K562 (cell line): ENCODE data around the gene FOXA3. TPM values are rescaled to one million over a fixed set of nuclear protein-coding genes. Genes with fewer than 3 reads are reported as not detected.

Source experiments
- CC2D1A ChIP-seq: fragments of 450-650 bp; IDR thresholded peaks from 2 replicates; pipeline ENCODE4 v1.6.1; 2017; ENCODE audit warnings: mild to moderate bottlenecking
- CREB3L1 ChIP-seq: fragments of 450-650 bp; IDR thresholded peaks from 2 replicates; pipeline ENCODE4 v1.6.1; 2014; ENCODE audit warnings: low read depth, mild to moderate bottlenecking, moderate library complexity, borderline replicate concordance
- EP400 ChIP-seq: fragments of 450-650 bp; IDR thresholded peaks from 2 replicates; pipeline ENCODE4 v1.6.1; 2017; ENCODE audit warnings: antibody characterized with exemption, mild to moderate bottlenecking, moderate library complexity
- ID3 ChIP-seq, 2 experiments: fragments of 250-450 bp in 1 of 2; fragments of 450-650 bp in 1 of 2; sonication (Bioruptor Pico) in 1 of 2; IDR thresholded peaks; 2 replicates each; pipeline versions ENCODE4 v1.6.1 to v1.8.0; 2016 to 2021; ENCODE audit warnings: mild to moderate bottlenecking in 2 of 2, moderate library complexity in 2 of 2, missing compliant biosample characterization in 1 of 2, missing genetic modification characterization in 1 of 2
- MAFG ChIP-seq: fragments of 450-650 bp; conservative IDR thresholded peaks from 2 replicates; pipeline ENCODE4 v1.6.1; 2016; ENCODE audit warnings: missing genetic modification characterization, missing compliant biosample characterization
- MYC ChIP-seq, 2 experiments: fragments of 250-450 bp in 1 of 2; sonication (Bioruptor Pico) in 1 of 2; IDR thresholded peaks; 2 replicates each; pipeline versions ENCODE4 v1.5.1 to v1.6.1; 2012 to 2021; ENCODE audit warnings: low read depth in 2 of 2, borderline replicate concordance in 1 of 2, improper control_type of control experiment in 1 of 2, low read length in 1 of 2, mild to moderate bottlenecking in 1 of 2, moderate library complexity in 1 of 2
- NR2C2 ChIP-seq, 2 experiments: fragments of 200-800 bp in 1 of 2; sonication (Bioruptor generic) in 1 of 2; sonication (generic) in 1 of 2; formaldehyde crosslinking in 1 of 2; IDR thresholded peaks; 2 replicates each; pipeline versions ENCODE4 v1.6.1 to v1.8.0; 2016 to 2022; ENCODE audit warnings: mild to moderate bottlenecking in 1 of 2, missing compliant biosample characterization in 1 of 2, missing genetic modification characterization in 1 of 2, missing genetic modification reagents in 1 of 2
- PATZ1 ChIP-seq: fragments of 250-450 bp; sonication (Bioruptor Pico); IDR thresholded peaks from 2 replicates; pipeline ENCODE4 v1.5.0; 2020; ENCODE audit warnings: mild to moderate bottlenecking, borderline replicate concordance
- SPI1 ChIP-seq: IDR thresholded peaks from 2 replicates; pipeline ENCODE4 v1.6.1; 2011; ENCODE audit warnings: low read depth, low read length, control low read depth, borderline replicate concordance
- THAP7 ChIP-seq: fragments of 250-450 bp; sonication (Bioruptor Pico); IDR thresholded peaks from 2 replicates; pipeline ENCODE4 v1.5.0; 2021
- ZBTB33 ChIP-seq: sonication (generic); formaldehyde crosslinking; IDR thresholded peaks from 2 replicates; pipeline ENCODE4 v1.8.1; 2023; ENCODE audit warnings: mild to moderate bottlenecking, missing genetic modification reagents
- ZFP30 ChIP-seq: fragments of 250-450 bp; sonication (Bioruptor Pico); IDR thresholded peaks from 2 replicates; pipeline ENCODE4 v1.8.0; 2022; ENCODE audit warnings: moderate library complexity, mild to moderate bottlenecking, inconsistent platforms, borderline replicate concordance
- ZHX1 ChIP-seq: fragments of 150-350 bp; conservative IDR thresholded peaks from 2 replicates; pipeline ENCODE4 v1.6.1; 2014; ENCODE audit warnings: low read length
- ZNF217 ChIP-seq: sonication (generic); formaldehyde crosslinking; IDR thresholded peaks from 2 replicates; pipeline ENCODE4 v1.8.0; 2022; ENCODE audit warnings: mild to moderate bottlenecking, missing genetic modification reagents
- polyA plus RNA-seq, 8 experiments: library from polyadenylated mRNA; depleted of rRNA in 4 of 8; stranded (reverse) in 5 of 8; unstranded in 3 of 8; fragments of >200 nt; fragmentation: Nextera tagmentation in 2 of 8; fragmentation: Illumina TruSeq in 1 of 8; extraction: Ambion mirVana in 2 of 8; extraction: Trizol in 1 of 8; gene quantifications; 2 replicates each; pipeline versions ENCODE4 v1.2.1 to v1.2.3, GENCODE V29; 2011 to 2014; ENCODE audit warnings: inconsistent platforms in 1 of 8, missing spikeins in 1 of 8
- total RNA-seq, 7 experiments: library from RNA; depleted of rRNA in 6 of 7; stranded (reverse); fragments of >200 nt in 6 of 7; fragmentation: Illumina TruSeq in 2 of 7; extraction: Trizol in 2 of 7; gene quantifications; 2 replicates each; pipeline versions ENCODE4 v1.2.1 to v1.2.3, GENCODE V29; 2011 to 2021; ENCODE audit warnings: low replicate concordance in 1 of 7

The FOXA3 gene
- total and polyA plus RNA-seq, 9 of the 15 experiments (the other 6 are each of a cell fraction or from before 2014, with no cell fraction given) = 1.3 to 15.5 (median 4.7) TPM

- TF ChIP-seq EP400 (no peak), THAP7 (no peak), ZFP30 (CRISPR knock-in tag) (no peak), MYC (IDR thresholded peaks at IDR 0.05; ENCODE audit: low read depth, low read length) (no peak; the same call in 1 of the 2 replicates), MYC (CRISPR knock-in tag; IDR thresholded peaks at IDR 0.05; ENCODE audit: borderline replicate concordance, low read depth) (no peak), CC2D1A (no peak), ZBTB33 (CRISPR knock-in tag) (peak; percentile 32; the same call in 1 of the 2 replicates), NR2C2 (CRISPR knock-in tag; IDR thresholded peaks at IDR 0.05) (no peak), NR2C2 (tag; IDR thresholded peaks at IDR 0.05) (0 out of 2 replicates have a peak, but pooled peaks have one; percentile 4), ZNF217 (CRISPR knock-in tag) (no peak), MAFG (tag) (no peak), CREB3L1 (peak; percentile 58; the same call in 1 of the 2 replicates), ZHX1 (no peak), PATZ1 (CRISPR knock-in tag) (no peak), SPI1 (no peak), ID3 (CRISPR knock-in tag; IDR thresholded peaks at IDR 0.05) (no peak), ID3 (tag; IDR thresholded peaks at IDR 0.05) (peak; percentile 34; the same call in 1 of the 2 replicates)
Observed at GRCh38 chr19:45902651-45903625, 38.8 kb downstream of the FOXA3 start (continued).
